ENCODE measurements around the gene HNRNPA1. TPM values are rescaled to one million over a fixed set of nuclear protein-coding genes. Genes with fewer than 3 reads are reported as not detected.
"Not testable (repeated sequence)": the region's sequence is repeated elsewhere in the genome, so short reads cannot be mapped to it uniquely, and the experiment has no call there.

Gene HNRNPA1
- total and polyA plus RNA-seq, 2 donors (not counting 3 experiments of a cell fraction or from before 2014, with no cell fraction given) = 566 to 1,470 TPM

- H3K27me3 ChIP-seq (ENCODE audit: control insufficient read depth in 2 of 2, insufficient read depth in 2 of 2, low read length in 2 of 2); H2AFZ ChIP-seq (ENCODE audit: low read depth, low read length); FAIRE-seq; H3K9me1 ChIP-seq (replicated peaks; ENCODE audit: control insufficient read depth, extremely low read depth, insufficient read depth, low read length); DNase-seq (ENCODE audit: low read depth, low spot score); dilution Hi-C loops (cut with MboI; ENCODE audit: extremely low pct_ligation_motif_present, low sequenced_read_pairs); H3K9me3 ChIP-seq (replicated peaks; ENCODE audit: control insufficient read depth, insufficient read depth, low read length); BruUV-seq (replicated peaks): not testable (repeated sequence)
- intact Hi-C loops (cut with micrococcal nuclease) = loop anchor here (5.0 kb wide), 2 partner anchors 131 to 151 kb away; no protein-coding TSS in a partner anchor
- Histone ChIP-seq H3K9ac (replicated peaks; ENCODE audit: extremely low read depth, insufficient read depth, low read length) (peak overlapping the region; percentile 84), H3K4me3 (replicated peaks in 1 of 3; ENCODE audit: insufficient read depth in 1 of 3, low read depth in 1 of 3, low read length in 3 of 3) (peak overlapping the region; percentile 28 to 71 (median 61)), H3K36me3 (ENCODE audit: control insufficient read depth in 2 of 2, extremely low read depth in 1 of 2, insufficient read depth in 2 of 2, low read length in 2 of 2) (peaks cover 13 to 28% of the 10 kb centered on the region in 2 experiments), H3K4me1 (ENCODE audit: control insufficient read depth, extremely low read depth, insufficient read depth, low read length) (peaks cover 46% of the 10 kb centered on the region), H3K4me2 (ENCODE audit: insufficient read depth, low read length) (peak overlapping the region; percentile 95), H4K20me1 (replicated peaks; ENCODE audit: control insufficient read depth, extremely low read depth, insufficient read depth, low read length) (peaks cover 14% of the 10 kb centered on the region), H3K79me2 (ENCODE audit: control insufficient read depth, insufficient read depth, low read length) (peaks cover 76% of the 10 kb centered on the region), H3K27ac (ENCODE audit: insufficient read depth, low read depth, low read length) (peak overlapping the region; percentile 88)
- ChIA-PET CTCF (interaction anchor here (0.7 to 3.7 kb wide), 3 partner anchors 30 to 77 kb away, joined by 3 to 39 read pairs (median 8); partner anchors contain the start of gene COPZ1), POLR2A (interaction anchor here (2.3 to 3.2 kb wide), 2 partner anchors 22 to 77 kb away, joined by 11 to 29 read pairs; no protein-coding TSS in a partner anchor)
Measured at GRCh38 chr12:54281694-54282093, 1.2 kb downstream of the HNRNPA1 start.

- POLR2A ChIA-PET = interaction anchor here (1.9 kb wide), 1 partner anchor 9 kb away, joined by 3 read pairs; no protein-coding TSS in a partner anchor
- H3K4me3 ChIP-seq (replicated peaks in 1 of 3; ENCODE audit: insufficient read depth in 1 of 3, low read depth in 1 of 3, low read length in 3 of 3) = peak overlapping the region; percentile 28 to 71 (median 61)
- BruUV-seq (replicated peaks) = no TSS peak
- intact Hi-C loops (cut with micrococcal nuclease) (loop anchor here (5.0 kb wide), 2 partner anchors 129 to 149 kb away; no protein-coding TSS in a partner anchor), dilution Hi-C loops (cut with MboI; ENCODE audit: extremely low pct_ligation_motif_present, low sequenced_read_pairs) (no loop called here)
- peaks cover 36% of the 10 kb centered on the region for H3K4me1 ChIP-seq (ENCODE audit: control insufficient read depth, extremely low read depth, insufficient read depth, low read length)
- H3K27ac ChIP-seq (ENCODE audit: insufficient read depth, low read depth, low read length) = no peak overlapping the region
- CTCF ChIA-PET = interaction anchor here (0.5 to 3.2 kb wide), 3 partner anchors 32 to 87 kb away, joined by 3 to 17 read pairs (median 3); no protein-coding TSS in a partner anchor
- H3K27me3 ChIP-seq (ENCODE audit: control insufficient read depth in 2 of 2, insufficient read depth in 2 of 2, low read length in 2 of 2) = no peaks in the 10 kb centered on the region
- H3K79me2 ChIP-seq (ENCODE audit: control insufficient read depth, insufficient read depth, low read length) = peaks cover 62% of the 10 kb centered on the region
- FAIRE-seq = no peak
- no peaks in the 10 kb centered on the region for H3K9me1 ChIP-seq (replicated peaks; ENCODE audit: control insufficient read depth, extremely low read depth, insufficient read depth, low read length)
- H3K9ac ChIP-seq (replicated peaks; ENCODE audit: extremely low read depth, insufficient read depth, low read length) = peak overlapping the region; percentile 84
- H3K4me2 ChIP-seq (ENCODE audit: insufficient read depth, low read length) = peak overlapping the region; percentile 95
- peaks cover 20 to 37% of the 10 kb centered on the region in 2 experiments for H3K36me3 ChIP-seq (ENCODE audit: control insufficient read depth in 2 of 2, extremely low read depth in 1 of 2, insufficient read depth in 2 of 2, low read length in 2 of 2)
- no peak overlapping the region for H2AFZ ChIP-seq (ENCODE audit: low read depth, low read length)
- peak; percentile 28 for TF ChIP-seq POLR2A (IDR thresholded peaks at IDR 0.05; ENCODE audit: low read depth, low read length)
- no peak for TF ChIP-seq FOS (IDR thresholded peaks at IDR 0.05; ENCODE audit: borderline replicate concordance, insufficient read depth, low read length)
- peak; percentile 0 for TF ChIP-seq POLR2AphosphoS5 (IDR thresholded peaks at IDR 0.05; ENCODE audit: insufficient read depth, low read depth, low read length)
- no peak for DNase-seq (ENCODE audit: low read depth, low spot score)
- H3K9me3 ChIP-seq (replicated peaks; ENCODE audit: control insufficient read depth, insufficient read depth, low read length) = no peaks in the 10 kb centered on the region
- peaks cover 16% of the 10 kb centered on the region for H4K20me1 ChIP-seq (replicated peaks; ENCODE audit: control insufficient read depth, extremely low read depth, insufficient read depth, low read length)
Measured at GRCh38 chr12:54282949-54283593, 2.5 kb downstream of the HNRNPA1 start.

- peak overlapping the region; percentile 6 to 71 (median 10) for H3K4me3 ChIP-seq (replicated peaks in 1 of 3; ENCODE audit: insufficient read depth in 1 of 3, low read depth in 1 of 3, low read length in 3 of 3)
- peak overlapping the region; percentile 20 for H3K9ac ChIP-seq (replicated peaks; ENCODE audit: extremely low read depth, insufficient read depth, low read length)
- H2AFZ ChIP-seq (ENCODE audit: low read depth, low read length); dilution Hi-C loops (cut with MboI; ENCODE audit: extremely low pct_ligation_motif_present, low sequenced_read_pairs); H3K9me3 ChIP-seq (replicated peaks; ENCODE audit: control insufficient read depth, insufficient read depth, low read length); DNase-seq (ENCODE audit: low read depth, low spot score); H3K27me3 ChIP-seq (ENCODE audit: control insufficient read depth in 2 of 2, insufficient read depth in 2 of 2, low read length in 2 of 2); FAIRE-seq; H3K9me1 ChIP-seq (replicated peaks; ENCODE audit: control insufficient read depth, extremely low read depth, insufficient read depth, low read length); H3K27ac ChIP-seq (ENCODE audit: insufficient read depth, low read depth, low read length): not testable (repeated sequence)
- TSS peak; percentile 1 for BruUV-seq (replicated peaks)
- H3K4me1 ChIP-seq (ENCODE audit: control insufficient read depth, extremely low read depth, insufficient read depth, low read length) = peaks cover 31% of the 10 kb centered on the region
- ChIA-PET CTCF (interaction anchor here (0.7 to 3.8 kb wide), 3 partner anchors 33 to 64 kb away, joined by 3 to 20 read pairs (median 17); partner anchors contain the start of gene COPZ1), POLR2A (interaction anchor here (0.9 to 1.9 kb wide), 3 partner anchors 8 to 33 kb away, joined by 3 to 4 read pairs (median 3); no protein-coding TSS in a partner anchor)
- peak overlapping the region; percentile 95 for H3K4me2 ChIP-seq (ENCODE audit: insufficient read depth, low read length)
- peaks cover 20 to 37% of the 10 kb centered on the region in 2 experiments for H3K36me3 ChIP-seq (ENCODE audit: control insufficient read depth in 2 of 2, extremely low read depth in 1 of 2, insufficient read depth in 2 of 2, low read length in 2 of 2)
- H3K79me2 ChIP-seq (ENCODE audit: control insufficient read depth, insufficient read depth, low read length) = peaks cover 50% of the 10 kb centered on the region
- peaks cover 16% of the 10 kb centered on the region for H4K20me1 ChIP-seq (replicated peaks; ENCODE audit: control insufficient read depth, extremely low read depth, insufficient read depth, low read length)
- intact Hi-C loops (cut with micrococcal nuclease) = loop anchor here (5.0 kb wide), 2 partner anchors 128 to 148 kb away; no protein-coding TSS in a partner anchor
Measured at GRCh38 chr12:54284070-54284780, 3.7 kb downstream of the HNRNPA1 start.
